ENCODE data around the gene FABP2.
"Not testable (repeated sequence)": the region's sequence is repeated elsewhere in the genome, so short reads cannot be mapped to it uniquely, and the experiment has no call there.

FABP2 gene

GRCh38 chr4:119321921-119322687, at the start of gene FABP2:
Gene FABP2, minus strand, starts transcription at chr4:119322138. Its CDS starts 36 bp downstream, at chr4:119322102.
- DNase-seq: no peak

GRCh38 chr4:119370951-119371683, 49.2 kb upstream of the FABP2 start:
- DNase-seq: not testable (repeated sequence)

GRCh38 chr4:119370392-119370791, 48.5 kb upstream of the FABP2 start:
- DNase-seq: peak; percentile 66

GRCh38 chr4:119366802-119367201, 44.9 kb upstream of the FABP2 start:
- peak; percentile 10 for DNase-seq

- not testable (repeated sequence) for DNase-seq
These were observed 42.3 kb upstream of the FABP2 start for GRCh38 chr4:119364203-119364602.

GRCh38 chr4:119363372-119363771, 41.4 kb upstream of the FABP2 start:
- DNase-seq: not testable (repeated sequence)

- DNase-seq: not testable (repeated sequence)
These were observed 40.5 kb upstream of the FABP2 start for GRCh38 chr4:119362413-119362812.

- not testable (repeated sequence) for DNase-seq
These were observed 37.9 kb upstream of the FABP2 start for GRCh38 chr4:119359873-119360272.

GRCh38 chr4:119356796-119357195, 34.9 kb upstream of the FABP2 start:
- not testable (repeated sequence) for DNase-seq

GRCh38 chr4:119356041-119356440, 34.1 kb upstream of the FABP2 start:
- not testable (repeated sequence) for DNase-seq

GRCh38 chr4:119353364-119353763, 31.4 kb upstream of the FABP2 start:
- not testable (repeated sequence) for DNase-seq

GRCh38 chr4:119348169-119348568, 26.2 kb upstream of the FABP2 start:
- not testable (repeated sequence) for DNase-seq

- DNase-seq: not testable (repeated sequence)
These were observed 21.4 kb upstream of the FABP2 start for GRCh38 chr4:119343293-119343692.

GRCh38 chr4:119339895-119340294, 18.0 kb upstream of the FABP2 start:
- DNase-seq: not testable (repeated sequence)

- DNase-seq: no peak
These were observed 15.1 kb upstream of the FABP2 start for GRCh38 chr4:119337010-119337409.

GRCh38 chr4:119336332-119336979, 14.5 kb upstream of the FABP2 start:
- not testable (repeated sequence) for DNase-seq

- no peak for DNase-seq
These were observed 8.1 kb upstream of the FABP2 start for GRCh38 chr4:119329835-119330620.

- no peak for DNase-seq
These were observed 6.8 kb upstream of the FABP2 start for GRCh38 chr4:119328695-119329094.

GRCh38 chr4:119317990-119318389, 3.9 kb downstream of the FABP2 start:
- no peak for DNase-seq

GRCh38 chr4:119315036-119315435, 6.9 kb downstream of the FABP2 start:
- no peak for DNase-seq

GRCh38 chr4:119314356-119314755, 7.6 kb downstream of the FABP2 start:
- peak; percentile 43 for DNase-seq

GRCh38 chr4:119313237-119313636, 8.7 kb downstream of the FABP2 start:
- no peak for DNase-seq

- no peak for DNase-seq
These were observed 11.1 kb downstream of the FABP2 start for GRCh38 chr4:119310826-119311225.
